OCI-LY1 (cell line): ENCODE results near the gene EVI2A.

Experiments used
- EZH2 ChIP-seq: fragments of 200-600 bp; sonication (generic), shearing (Covaris generic); IDR thresholded peaks from 2 replicates; pipeline ENCODE4 v1.8.0; 2017; ENCODE audit warnings: borderline replicate concordance, mixed run types, mild to moderate bottlenecking, antibody characterized with exemption, low read length, moderate library complexity, mixed read lengths
- TF ChIP-seq, protein P1 (sequence below): fragments of 200-600 bp; sonication (generic), shearing (Covaris generic); IDR thresholded peaks from 2 replicates; pipeline ENCODE4 v1.5.1; 2017; ENCODE audit warnings: mild to moderate bottlenecking, antibody characterized with exemption, low read length, moderate library complexity, mixed read lengths

DNA sequence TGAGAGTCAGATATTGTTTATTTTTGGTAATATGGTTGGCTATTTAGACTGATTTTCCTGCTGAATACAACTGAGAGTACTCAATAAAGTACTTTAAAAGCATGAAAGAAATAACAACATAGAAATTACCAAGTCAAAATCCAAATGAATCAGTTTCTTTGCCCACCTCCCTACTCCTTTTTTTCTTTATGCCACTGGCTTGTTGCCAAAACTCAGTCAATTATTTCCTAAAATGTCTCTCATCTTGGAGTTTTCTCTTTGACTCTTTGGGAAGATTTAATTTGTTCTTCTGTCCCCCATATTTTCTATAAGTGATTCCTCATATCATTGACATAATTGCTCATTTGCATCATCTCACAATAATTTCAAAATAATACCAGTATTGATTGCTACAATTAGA lies 21.8 kb downstream of the EVI2A start:
- TF ChIP-seq, protein P1, sequence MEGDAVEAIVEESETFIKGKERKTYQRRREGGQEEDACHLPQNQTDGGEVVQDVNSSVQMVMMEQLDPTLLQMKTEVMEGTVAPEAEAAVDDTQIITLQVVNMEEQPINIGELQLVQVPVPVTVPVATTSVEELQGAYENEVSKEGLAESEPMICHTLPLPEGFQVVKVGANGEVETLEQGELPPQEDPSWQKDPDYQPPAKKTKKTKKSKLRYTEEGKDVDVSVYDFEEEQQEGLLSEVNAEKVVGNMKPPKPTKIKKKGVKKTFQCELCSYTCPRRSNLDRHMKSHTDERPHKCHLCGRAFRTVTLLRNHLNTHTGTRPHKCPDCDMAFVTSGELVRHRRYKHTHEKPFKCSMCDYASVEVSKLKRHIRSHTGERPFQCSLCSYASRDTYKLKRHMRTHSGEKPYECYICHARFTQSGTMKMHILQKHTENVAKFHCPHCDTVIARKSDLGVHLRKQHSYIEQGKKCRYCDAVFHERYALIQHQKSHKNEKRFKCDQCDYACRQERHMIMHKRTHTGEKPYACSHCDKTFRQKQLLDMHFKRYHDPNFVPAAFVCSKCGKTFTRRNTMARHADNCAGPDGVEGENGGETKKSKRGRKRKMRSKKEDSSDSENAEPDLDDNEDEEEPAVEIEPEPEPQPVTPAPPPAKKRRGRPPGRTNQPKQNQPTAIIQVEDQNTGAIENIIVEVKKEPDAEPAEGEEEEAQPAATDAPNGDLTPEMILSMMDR: no peak
- no peak for TF ChIP-seq EZH2
